ENCODE data around the gene PRIMA1.

DNA sequence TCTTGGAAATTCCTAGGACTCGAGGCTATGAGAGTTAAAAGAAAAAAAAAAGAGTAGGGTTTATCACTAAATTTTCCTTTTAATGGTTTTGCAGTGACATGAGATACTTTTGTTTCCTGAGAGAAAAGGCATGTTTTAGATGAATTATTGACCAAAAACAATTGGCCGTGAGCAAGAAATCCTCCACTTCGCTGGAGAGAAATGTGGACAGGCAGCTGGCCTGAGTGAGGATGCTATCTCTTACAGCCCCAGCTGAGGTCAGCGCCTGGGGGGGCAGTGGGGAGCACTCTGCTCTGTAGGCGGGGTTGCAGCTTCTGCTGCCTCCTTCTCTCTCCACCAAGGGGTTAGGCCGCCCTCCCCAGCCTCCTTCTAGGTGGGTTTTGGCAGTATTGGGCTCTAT lies 54.7 kb downstream of the PRIMA1 start:
- no peak for TF ChIP-seq CTCF (IDR thresholded peaks at IDR 0.05)
- no peak for TF ChIP-seq POLR2A (IDR thresholded peaks at IDR 0.05)
